ENCODE data around the gene PCDHB16.
"Not testable (repeated sequence)": the region's sequence is repeated elsewhere in the genome, so short reads cannot be mapped to it uniquely, and the experiment has no call there.

The PCDHB16 gene

DNA sequence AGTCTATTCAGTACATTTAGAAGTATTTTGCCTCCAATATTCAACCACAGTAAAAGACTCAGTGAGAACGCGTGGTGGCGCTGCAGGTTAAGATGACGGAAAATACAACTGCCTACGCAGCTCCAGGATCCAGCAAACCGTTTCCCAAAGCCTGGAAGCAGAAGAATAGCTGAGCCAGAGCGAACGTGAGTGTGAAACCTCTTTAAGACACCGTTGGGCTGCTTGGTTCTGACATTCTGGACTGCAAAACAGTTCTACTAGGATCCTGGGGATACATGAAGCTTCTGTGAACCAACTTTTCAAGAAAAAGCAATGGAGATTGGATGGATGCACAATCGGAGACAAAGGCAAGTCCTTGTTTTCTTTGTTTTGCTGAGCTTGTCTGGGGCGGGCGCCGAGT lies at the start of gene PCDHB16:
TSS of gene PCDHB16 (plus strand) at position 140 of the 400 bp plus-strand sequence. CDS start at position 313, 173 bp downstream.
- no peak for DNase-seq

- no peak for DNase-seq
Measured at GRCh38 chr5:141135030-141135717, 47.0 kb upstream of the PCDHB16 start, which contains the start of gene PCDHB5. Gene PCDHB5 (plus strand): TSS chr5:141135206. CDS start chr5:141135435, 229 bp downstream.

- no peak for DNase-seq
Measured at GRCh38 chr5:141135718-141136266, 46.4 kb upstream of the PCDHB16 start.

DNA sequence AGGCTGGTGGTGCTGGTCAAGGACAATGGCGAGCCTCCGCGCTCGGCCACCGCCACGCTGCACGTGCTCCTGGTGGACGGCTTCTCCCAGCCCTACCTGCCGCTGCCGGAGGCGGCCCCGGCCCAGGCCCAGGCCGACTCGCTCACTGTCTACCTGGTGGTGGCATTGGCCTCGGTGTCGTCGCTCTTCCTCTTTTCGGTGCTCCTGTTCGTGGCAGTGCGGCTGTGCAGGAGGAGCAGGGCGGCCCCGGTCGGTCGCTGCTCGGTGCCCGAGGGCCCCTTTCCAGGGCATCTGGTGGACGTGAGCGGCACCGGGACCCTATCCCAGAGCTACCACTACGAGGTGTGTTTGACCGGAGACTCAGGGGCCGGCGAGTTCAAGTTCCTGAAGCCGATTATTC lies 44.8 kb upstream of the PCDHB16 start:
- not testable (repeated sequence) for DNase-seq

- DNase-seq: no peak
Measured at GRCh38 chr5:141149812-141150211, 32.4 kb upstream of the PCDHB16 start, which contains the start of gene PCDHB6. Gene PCDHB6 (plus strand): TSS chr5:141150057. CDS start chr5:141150258, 201 bp downstream.

DNA sequence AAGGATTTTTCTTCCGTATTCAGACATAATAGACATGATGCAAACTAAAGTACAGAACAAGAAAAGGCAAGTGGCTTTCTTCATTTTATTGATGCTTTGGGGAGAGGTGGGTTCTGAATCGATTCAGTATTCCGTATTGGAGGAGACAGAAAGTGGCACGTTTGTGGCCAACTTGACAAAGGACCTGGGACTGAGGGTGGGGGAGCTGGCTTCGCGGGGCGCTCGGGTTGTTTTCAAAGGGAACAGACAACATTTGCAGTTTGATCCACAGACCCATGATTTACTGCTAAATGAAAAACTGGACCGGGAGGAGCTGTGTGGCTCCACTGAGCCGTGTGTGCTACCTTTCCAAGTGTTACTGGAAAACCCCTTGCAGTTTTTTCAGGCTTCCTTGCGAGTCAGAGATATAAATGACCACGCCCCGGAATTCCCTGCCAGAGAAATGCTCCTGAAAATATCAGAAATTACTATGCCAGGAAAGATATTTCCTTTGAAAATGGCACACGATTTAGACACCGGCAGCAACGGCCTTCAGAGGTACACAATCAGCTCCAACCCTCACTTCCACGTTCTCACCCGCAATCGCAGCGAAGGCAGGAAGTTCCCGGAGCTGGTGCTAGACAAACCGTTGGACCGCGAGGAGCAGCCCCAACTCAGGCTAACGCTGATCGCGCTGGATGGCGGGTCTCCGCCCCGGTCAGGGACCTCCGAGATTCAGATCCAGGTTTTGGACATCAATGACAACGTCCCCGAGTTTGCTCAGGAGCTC lies 31.8 kb upstream of the PCDHB16 start:
- no peak for DNase-seq

DNA sequence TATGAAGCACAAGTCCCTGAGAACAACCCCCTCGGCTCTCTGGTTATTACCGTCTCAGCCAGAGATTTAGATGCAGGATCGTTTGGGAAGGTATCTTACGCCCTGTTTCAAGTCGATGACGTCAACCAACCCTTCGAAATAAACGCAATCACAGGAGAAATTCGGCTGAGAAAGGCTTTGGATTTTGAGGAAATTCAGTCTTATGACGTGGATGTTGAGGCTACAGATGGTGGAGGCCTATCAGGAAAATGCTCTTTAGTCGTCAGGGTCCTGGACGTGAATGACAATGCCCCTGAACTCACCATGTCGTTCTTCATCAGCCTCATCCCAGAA lies 31.2 kb upstream of the PCDHB16 start:
- no peak for DNase-seq

- DNase-seq: not testable (repeated sequence)
Measured at GRCh38 chr5:141151632-141152031, 30.6 kb upstream of the PCDHB16 start.

- DNase-seq: not testable (repeated sequence)
Measured at GRCh38 chr5:141152096-141152495, 30.1 kb upstream of the PCDHB16 start.

DNA sequence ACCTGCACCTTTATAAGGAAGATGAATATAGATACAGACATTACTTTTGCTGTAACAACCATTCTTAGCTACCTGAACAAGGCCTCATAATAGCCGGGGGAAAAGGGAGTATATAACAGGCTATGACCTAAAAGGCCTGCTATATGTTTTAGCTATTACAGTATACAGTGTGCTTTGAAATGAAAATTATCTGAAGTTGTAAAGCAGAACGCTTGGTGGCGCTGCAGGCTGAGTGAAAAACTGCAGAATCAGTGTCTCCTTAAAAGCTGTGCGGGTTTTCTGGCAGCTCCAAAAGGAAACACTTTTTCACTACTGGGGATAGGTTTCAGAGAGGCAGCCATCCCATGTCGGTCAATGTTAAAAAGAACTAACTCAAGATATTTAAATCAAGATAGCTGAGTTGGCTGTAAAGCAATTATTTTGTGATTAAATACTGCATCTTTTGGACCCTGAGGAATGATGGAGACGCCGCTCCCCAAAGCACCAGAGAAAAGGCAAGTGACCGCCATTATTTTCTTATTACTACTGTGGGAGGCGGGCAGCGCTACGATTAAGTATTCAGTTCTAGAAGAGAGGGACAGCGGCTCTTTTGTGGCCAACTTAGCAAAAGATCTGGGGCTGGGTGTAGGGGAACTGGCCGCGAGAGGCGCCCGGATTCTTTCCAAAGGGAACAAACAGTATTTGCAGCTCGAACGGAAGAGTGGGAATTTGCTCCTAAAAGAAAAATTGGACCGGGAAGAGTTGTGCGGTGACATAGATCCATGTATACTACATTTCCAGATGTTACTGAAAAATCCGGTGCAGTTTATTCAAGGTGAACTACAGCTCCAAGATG lies 26.4 kb upstream of the PCDHB16 start:
- DNase-seq: no peak

DNA sequence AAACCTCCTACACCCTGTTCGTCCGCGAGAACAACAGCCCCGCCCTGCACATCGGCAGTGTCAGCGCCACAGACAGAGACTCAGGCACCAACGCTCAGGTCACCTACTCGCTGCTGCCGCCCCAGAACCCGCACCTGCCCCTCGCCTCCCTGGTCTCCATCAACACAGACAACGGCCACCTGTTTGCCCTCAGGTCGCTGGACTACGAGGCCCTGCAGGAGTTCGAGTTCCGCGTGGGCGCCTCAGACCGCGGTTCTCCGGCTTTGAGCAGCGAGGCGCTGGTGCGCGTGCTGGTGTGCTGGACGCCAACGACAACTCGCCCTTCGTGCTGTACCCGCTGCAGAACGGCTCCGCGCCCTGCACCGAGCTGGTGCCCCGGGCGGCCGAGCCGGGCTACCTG lies 24.8 kb upstream of the PCDHB16 start:
- DNase-seq: not testable (repeated sequence)

DNA sequence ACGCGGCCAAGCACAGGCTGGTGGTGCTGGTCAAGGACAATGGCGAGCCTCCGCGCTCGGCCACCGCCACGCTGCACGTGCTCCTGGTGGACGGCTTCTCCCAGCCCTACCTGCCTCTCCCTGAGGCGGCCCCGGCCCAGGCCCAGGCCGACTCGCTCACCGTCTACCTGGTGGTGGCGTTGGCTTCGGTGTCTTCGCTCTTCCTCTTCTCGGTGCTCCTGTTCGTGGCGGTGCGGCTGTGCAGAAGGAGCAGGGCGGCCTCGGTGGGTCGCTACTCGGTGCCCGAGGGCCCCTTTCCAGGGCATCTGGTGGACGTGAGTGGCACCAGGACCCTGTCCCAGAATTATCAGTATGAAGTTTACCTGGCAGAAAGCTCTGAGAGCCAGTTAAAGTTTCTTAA lies 24.3 kb upstream of the PCDHB16 start:
- DNase-seq: not testable (repeated sequence)

- no peak for DNase-seq
Measured at GRCh38 chr5:141172381-141173204, 9.6 kb upstream of the PCDHB16 start, which contains the start of gene PCDHB7. Gene PCDHB7 (plus strand): TSS chr5:141172644. CDS start chr5:141172836, 192 bp downstream.

- not testable (repeated sequence) for DNase-seq
Measured at GRCh38 chr5:141174291-141175104, 7.7 kb upstream of the PCDHB16 start.

- no peak for DNase-seq
Measured at GRCh38 chr5:141175933-141176332, 6.3 kb upstream of the PCDHB16 start.

- not testable (repeated sequence) for DNase-seq
Measured at GRCh38 chr5:141177577-141178191, 4.5 kb upstream of the PCDHB16 start, which contains the start of gene PCDHB8. Gene PCDHB8 (plus strand): TSS chr5:141177790. CDS start chr5:141178035, 245 bp downstream.

DNA sequence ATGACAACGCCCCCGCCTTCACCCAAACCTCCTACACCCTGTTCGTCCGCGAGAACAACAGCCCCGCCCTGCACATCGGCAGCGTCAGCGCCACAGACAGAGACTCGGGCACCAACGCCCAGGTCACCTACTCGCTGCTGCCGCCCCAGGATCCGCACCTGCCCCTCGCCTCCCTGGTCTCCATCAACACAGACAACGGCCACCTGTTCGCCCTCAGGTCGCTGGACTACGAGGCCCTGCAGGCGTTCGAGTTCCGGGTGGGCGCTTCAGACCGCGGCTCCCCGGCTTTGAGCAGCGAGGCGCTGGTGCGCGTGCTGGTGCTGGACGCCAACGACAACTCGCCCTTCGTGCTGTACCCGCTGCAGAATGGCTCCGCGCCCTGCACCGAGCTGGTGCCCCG lies 2.8 kb upstream of the PCDHB16 start:
- DNase-seq: not testable (repeated sequence)

- DNase-seq: not testable (repeated sequence)
Measured at GRCh38 chr5:141179876-141180275, 2.3 kb upstream of the PCDHB16 start.

- no peak for DNase-seq
Measured at GRCh38 chr5:141180313-141180712, 1.9 kb upstream of the PCDHB16 start.

Data from stimulated activated CD4-positive, alpha-beta T cell treated with anti-CD3 and anti-CD28 coated beads, Interleukin-12 subunit alpha, Interleukin-12 subunit beta, amount 100 ng/mL, for 4 hours (primary cell).